Nephron progenitor cell (in vitro differentiated cells): ENCODE measurements around the gene CEP164.

Source experiments
- DNase-seq: peaks from one replicate; pipeline ENCODE4 v3.0.0; 2021
- H3K27ac Mint-ChIP-seq: 2 replicates; pipeline ENCODE4 v1.8.0; 2021; ENCODE audit warnings: mild to moderate bottlenecking, moderate library complexity, mixed read lengths
- H3K27me3 Mint-ChIP-seq: 2 replicates; pipeline ENCODE4 v1.8.0; 2021; ENCODE audit warnings: mild to moderate bottlenecking, low read depth, mixed read lengths; ENCODE audit not compliant: poor library complexity
- H3K36me3 Mint-ChIP-seq: 2 replicates; pipeline ENCODE4 v1.8.0; 2021; ENCODE audit warnings: low read depth, mixed read lengths
- H3K4me1 Mint-ChIP-seq: 2 replicates; pipeline ENCODE4 v1.8.0; 2021; ENCODE audit warnings: mixed read lengths
- H3K4me3 Mint-ChIP-seq: 2 replicates; pipeline ENCODE4 v1.8.0; 2021; ENCODE audit warnings: mild to moderate bottlenecking, moderate library complexity, mixed read lengths
- H3K9me3 Mint-ChIP-seq: 2 replicates; pipeline ENCODE4 v1.8.0; 2021; ENCODE audit warnings: mild to moderate bottlenecking, moderate library complexity, mixed read lengths
- TF ChIP-seq, protein P1 (sequence below): fragments of 200-600 bp; sonication (generic); IDR thresholded peaks from 2 replicates; pipeline ENCODE4 v1.5.0; 2021; ENCODE audit warnings: antibody characterized with exemption

Gene CEP164

DNA sequence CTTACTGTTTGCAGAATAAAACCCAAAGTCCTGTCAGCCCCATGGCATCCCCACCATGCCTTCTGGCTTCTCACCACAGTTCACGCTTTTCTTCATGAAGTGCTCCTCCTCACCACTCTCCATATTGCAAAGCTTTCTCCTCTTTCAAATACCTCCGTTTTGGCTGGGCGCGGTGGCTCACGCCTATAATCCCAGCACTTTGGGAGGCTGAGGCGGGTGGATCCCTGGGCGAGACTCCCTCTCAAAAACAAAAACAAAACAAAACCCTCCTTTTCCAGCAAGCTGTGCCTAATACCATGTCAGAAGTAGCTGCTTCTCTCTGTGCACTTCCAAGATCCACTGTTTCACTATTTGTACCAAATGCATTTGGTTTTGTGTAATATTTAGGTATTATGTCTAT lies 18.3 kb upstream of the CEP164 start:
- Mint-ChIP-seq H3K4me3 (no peak overlapping the region), H3K36me3 (no peaks in the 10 kb centered on the region), H3K4me1 (peaks cover 24% of the 10 kb centered on the region), H3K27me3 (peaks cover 2% of the 10 kb centered on the region), H3K27ac (no peak overlapping the region), H3K9me3 (no peaks in the 10 kb centered on the region)
- TF ChIP-seq, protein P1, sequence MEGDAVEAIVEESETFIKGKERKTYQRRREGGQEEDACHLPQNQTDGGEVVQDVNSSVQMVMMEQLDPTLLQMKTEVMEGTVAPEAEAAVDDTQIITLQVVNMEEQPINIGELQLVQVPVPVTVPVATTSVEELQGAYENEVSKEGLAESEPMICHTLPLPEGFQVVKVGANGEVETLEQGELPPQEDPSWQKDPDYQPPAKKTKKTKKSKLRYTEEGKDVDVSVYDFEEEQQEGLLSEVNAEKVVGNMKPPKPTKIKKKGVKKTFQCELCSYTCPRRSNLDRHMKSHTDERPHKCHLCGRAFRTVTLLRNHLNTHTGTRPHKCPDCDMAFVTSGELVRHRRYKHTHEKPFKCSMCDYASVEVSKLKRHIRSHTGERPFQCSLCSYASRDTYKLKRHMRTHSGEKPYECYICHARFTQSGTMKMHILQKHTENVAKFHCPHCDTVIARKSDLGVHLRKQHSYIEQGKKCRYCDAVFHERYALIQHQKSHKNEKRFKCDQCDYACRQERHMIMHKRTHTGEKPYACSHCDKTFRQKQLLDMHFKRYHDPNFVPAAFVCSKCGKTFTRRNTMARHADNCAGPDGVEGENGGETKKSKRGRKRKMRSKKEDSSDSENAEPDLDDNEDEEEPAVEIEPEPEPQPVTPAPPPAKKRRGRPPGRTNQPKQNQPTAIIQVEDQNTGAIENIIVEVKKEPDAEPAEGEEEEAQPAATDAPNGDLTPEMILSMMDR = no peak
- DNase-seq = no peak

DNA sequence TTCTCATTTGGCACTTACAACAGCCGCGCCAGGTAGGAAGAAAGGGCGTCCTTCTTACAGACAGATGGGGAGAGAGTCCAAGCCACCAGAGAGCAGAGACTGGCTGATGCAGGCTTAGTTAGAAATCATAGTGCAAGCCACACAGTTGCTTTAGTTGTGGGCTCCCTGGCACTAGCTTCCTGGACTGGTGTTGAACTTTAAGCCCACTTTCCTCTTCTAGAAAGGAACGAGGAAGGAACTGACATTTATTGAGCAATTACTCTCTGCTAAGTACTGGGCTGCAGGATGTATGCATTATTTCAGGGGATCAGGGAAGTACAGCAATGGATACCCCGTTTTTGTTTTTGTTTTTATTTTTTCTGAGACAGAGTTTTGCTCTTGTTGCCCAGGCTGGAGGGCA lies 14.6 kb upstream of the CEP164 start:
- Mint-ChIP-seq H3K9me3 (no peaks in the 10 kb centered on the region), H3K27ac (peak overlapping the region; percentile 39), H3K36me3 (no peaks in the 10 kb centered on the region), H3K4me3 (peak overlapping the region; percentile 19), H3K4me1 (peaks cover 32% of the 10 kb centered on the region), H3K27me3 (peaks cover 7% of the 10 kb centered on the region)
- DNase-seq = no peak
- TF ChIP-seq, protein P1 = no peak

DNA sequence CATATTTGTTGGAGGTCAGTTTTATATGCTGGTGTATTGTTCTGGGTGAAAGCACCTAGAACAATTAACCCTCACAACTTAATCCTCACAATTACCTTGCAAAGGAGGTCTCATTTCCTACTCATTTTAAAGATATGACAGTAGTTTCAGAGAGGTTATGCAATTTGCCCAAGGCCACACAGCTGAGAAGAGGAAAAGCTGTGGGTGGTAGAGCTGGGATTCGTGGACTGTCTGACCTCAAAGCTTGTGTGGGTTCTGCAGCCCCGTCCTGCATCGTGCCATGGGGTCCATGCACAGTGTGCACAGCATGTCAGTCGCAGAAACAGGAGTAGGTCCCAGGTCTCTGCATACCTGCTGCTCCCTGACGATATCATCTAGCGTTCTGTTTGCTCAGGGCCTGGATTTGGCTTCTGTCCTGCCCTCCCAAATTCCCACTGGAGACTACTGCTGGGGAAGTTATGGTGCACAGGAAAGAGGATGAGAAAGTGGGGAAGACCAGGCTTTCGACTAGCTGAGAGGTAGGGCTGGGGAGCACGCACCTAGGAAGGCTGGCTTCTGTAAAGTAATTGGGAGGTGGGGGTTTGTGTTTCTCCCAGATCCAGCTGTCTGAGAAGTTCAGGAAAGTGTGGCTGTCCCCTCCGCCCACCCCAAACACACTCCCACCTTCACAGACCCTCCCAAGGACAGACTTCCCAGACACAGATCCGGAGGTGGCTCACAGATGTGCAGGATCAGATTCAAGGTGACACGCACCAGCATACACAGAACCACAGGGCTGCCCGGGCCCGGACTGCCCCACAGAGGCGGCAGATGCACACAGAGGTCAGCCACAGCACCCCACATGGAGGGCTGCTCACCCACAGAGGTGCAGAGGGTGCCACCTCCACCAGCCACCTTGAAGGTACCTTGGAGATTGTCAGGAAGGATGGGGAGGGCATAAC lies 13.6 kb upstream of the CEP164 start:
- peak; percentile 12 for DNase-seq
- H3K27me3 Mint-ChIP-seq = peaks cover 7% of the 10 kb centered on the region
- TF ChIP-seq, protein P1 = no peak
- H3K27ac Mint-ChIP-seq = no peak overlapping the region
- H3K4me3 Mint-ChIP-seq = peak overlapping the region; percentile 83
- H3K36me3 Mint-ChIP-seq = no peaks in the 10 kb centered on the region
- no peaks in the 10 kb centered on the region for H3K9me3 Mint-ChIP-seq
- H3K4me1 Mint-ChIP-seq = peaks cover 29% of the 10 kb centered on the region

DNA sequence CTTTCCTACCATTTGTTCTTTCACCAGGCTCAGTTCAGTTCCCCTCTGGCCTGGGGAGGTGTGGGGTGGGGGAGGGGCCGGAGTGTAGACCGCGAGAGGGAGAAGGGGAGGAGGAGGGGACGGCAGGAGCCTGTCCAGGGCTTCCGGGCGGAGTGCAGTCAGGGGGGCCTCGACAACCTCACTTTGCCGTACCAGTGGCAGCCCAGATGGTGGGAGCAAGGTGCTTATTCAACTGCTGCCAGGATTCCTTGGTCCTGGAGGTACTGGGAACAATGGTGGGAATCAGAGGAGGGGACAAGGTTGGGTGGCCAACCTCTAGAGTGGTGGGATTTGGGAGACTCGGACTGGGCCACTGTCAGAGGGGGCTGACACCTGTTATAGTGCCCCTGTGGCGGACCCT lies 12.8 kb upstream of the CEP164 start:
- H3K27me3 Mint-ChIP-seq = peaks cover 7% of the 10 kb centered on the region

DNA sequence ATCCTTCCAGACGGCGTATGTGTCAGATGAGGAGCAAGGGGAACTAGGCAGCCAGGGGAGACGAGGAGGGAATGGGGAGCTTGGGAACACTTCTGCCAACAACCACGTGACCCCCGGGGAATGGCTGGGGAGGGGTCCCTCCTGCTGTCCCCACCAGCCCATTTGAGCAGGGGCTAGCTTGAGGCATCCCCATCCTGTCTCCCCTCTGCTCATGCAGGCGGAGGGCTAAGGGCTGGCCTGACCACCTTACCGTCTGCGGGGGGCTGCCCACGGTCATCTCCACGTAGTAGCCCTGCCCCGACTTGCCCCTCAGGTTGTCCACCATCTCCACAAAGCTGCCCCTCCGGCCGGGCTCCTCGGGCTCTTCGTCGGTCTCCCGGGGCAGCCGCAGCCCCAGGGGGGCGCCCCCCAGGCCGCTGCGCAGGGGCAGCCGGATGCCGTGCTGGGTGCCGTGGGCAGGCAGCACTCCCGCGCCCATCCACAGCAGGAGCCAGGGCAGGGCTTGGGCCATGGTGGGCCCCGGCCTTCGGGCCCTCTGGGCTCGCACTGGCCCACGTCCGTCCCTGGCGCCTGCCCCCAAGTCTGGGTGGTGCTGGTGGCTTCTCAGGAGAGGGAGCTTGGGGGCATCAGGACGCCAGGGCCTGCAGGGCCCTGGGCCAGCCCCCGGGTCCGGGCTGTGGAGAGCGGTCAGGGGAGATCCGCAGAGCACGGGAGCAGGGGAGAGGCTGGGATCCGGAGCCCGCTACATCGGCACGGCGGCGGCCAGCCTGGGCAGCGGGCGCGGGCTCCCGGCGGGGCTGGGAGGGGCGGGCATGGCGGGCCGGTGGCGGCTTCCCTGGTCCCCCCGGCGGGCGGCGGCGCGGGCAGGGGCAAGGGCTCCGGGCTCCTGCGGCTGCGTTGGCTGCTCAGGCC lies 12.1 kb upstream of the CEP164 start:
- Mint-ChIP-seq H3K4me1 (peaks cover 29% of the 10 kb centered on the region), H3K27me3 (peaks cover 7% of the 10 kb centered on the region), H3K27ac (no peak overlapping the region), H3K9me3 (no peaks in the 10 kb centered on the region), H3K36me3 (no peaks in the 10 kb centered on the region), H3K4me3 (peak overlapping the region; percentile 89)
- peak; percentile 78 for DNase-seq
- TF ChIP-seq, protein P1 = no peak

More for the DNA sequence above, 12.8 kb upstream of the CEP164 start:
- H3K27ac Mint-ChIP-seq = no peak overlapping the region
- H3K4me3 Mint-ChIP-seq = peak overlapping the region; percentile 83
- TF ChIP-seq, protein P1 = no peak
- peaks cover 29% of the 10 kb centered on the region for H3K4me1 Mint-ChIP-seq
- peak; percentile 40 for DNase-seq
- H3K36me3 Mint-ChIP-seq = no peaks in the 10 kb centered on the region
- H3K9me3 Mint-ChIP-seq = no peaks in the 10 kb centered on the region
